Progenitor cell of endocrine pancreas (in vitro differentiated cells): Measurements from ENCODE around the gene PIGBOS1. TPM values are rescaled to one million over a fixed set of nuclear protein-coding genes. Genes with fewer than 3 reads are reported as not detected.

ENCODE experiments used
- DNase-seq: peaks from one replicate; pipeline ENCODE4 v3.0.0; 2021; ENCODE audit warnings: low spot score; ENCODE audit not compliant: unreplicated experiment
- H3K27ac Mint-ChIP-seq: 2 replicates; pipeline ENCODE4 v1.8.0; 2021; ENCODE audit warnings: mild to moderate bottlenecking, moderate library complexity, mixed read lengths
- H3K27me3 Mint-ChIP-seq: 2 replicates; pipeline ENCODE4 v1.8.0; 2021; ENCODE audit warnings: mixed read lengths
- H3K36me3 Mint-ChIP-seq: 2 replicates; pipeline ENCODE4 v1.8.0; 2022; ENCODE audit warnings: mixed read lengths; ENCODE audit not compliant: insufficient read depth
- H3K4me1 Mint-ChIP-seq: 2 replicates; pipeline ENCODE4 v1.8.0; 2021; ENCODE audit warnings: low read depth, mixed read lengths
- H3K4me3 Mint-ChIP-seq: 2 replicates; pipeline ENCODE4 v1.8.0; 2021; ENCODE audit warnings: low read depth, mild to moderate bottlenecking, moderate library complexity, mixed read lengths
- H3K9me3 Mint-ChIP-seq: 2 replicates; pipeline ENCODE4 v1.8.0; 2021; ENCODE audit warnings: low read depth, mixed read lengths
- total RNA-seq: library from RNA; stranded (reverse); gene quantifications from 2 replicates; pipeline ENCODE4 v1.2.1, GENCODE V29; 2021
- TF ChIP-seq, protein P1 (sequence below): fragments of 200-600 bp; sonication (generic); IDR thresholded peaks from one replicate; pipeline ENCODE4 v1.5.0; 2021; ENCODE audit warnings: antibody characterized with exemption, mild to moderate bottlenecking; ENCODE audit not compliant: unreplicated experiment

Gene PIGBOS1
- total RNA-seq, 1 donor from 2014 or later: 13.6 TPM

- no peak for DNase-seq
- no peak overlapping the region for H3K4me3 Mint-ChIP-seq
- H3K36me3 Mint-ChIP-seq: no peaks in the 10 kb centered on the region
- no peaks in the 10 kb centered on the region for H3K9me3 Mint-ChIP-seq
- TF ChIP-seq, protein P1, sequence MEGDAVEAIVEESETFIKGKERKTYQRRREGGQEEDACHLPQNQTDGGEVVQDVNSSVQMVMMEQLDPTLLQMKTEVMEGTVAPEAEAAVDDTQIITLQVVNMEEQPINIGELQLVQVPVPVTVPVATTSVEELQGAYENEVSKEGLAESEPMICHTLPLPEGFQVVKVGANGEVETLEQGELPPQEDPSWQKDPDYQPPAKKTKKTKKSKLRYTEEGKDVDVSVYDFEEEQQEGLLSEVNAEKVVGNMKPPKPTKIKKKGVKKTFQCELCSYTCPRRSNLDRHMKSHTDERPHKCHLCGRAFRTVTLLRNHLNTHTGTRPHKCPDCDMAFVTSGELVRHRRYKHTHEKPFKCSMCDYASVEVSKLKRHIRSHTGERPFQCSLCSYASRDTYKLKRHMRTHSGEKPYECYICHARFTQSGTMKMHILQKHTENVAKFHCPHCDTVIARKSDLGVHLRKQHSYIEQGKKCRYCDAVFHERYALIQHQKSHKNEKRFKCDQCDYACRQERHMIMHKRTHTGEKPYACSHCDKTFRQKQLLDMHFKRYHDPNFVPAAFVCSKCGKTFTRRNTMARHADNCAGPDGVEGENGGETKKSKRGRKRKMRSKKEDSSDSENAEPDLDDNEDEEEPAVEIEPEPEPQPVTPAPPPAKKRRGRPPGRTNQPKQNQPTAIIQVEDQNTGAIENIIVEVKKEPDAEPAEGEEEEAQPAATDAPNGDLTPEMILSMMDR: no peak
- peaks cover 11% of the 10 kb centered on the region for H3K4me1 Mint-ChIP-seq
- no peaks in the 10 kb centered on the region for H3K27me3 Mint-ChIP-seq
- H3K27ac Mint-ChIP-seq: no peak overlapping the region
These were observed 51.3 kb downstream of the PIGBOS1 start for GRCh38 chr15:55267401-55268175.

Other genes with a start within 250 kb of the PIGBOS1 start
- 69.1 and 72.3 TPM in 2 replicates for gene RSL24D1, start 122.2 kb downstream of the PIGBOS1 start, total RNA-seq
- gene RAB27A, start 29.3 kb downstream of the PIGBOS1 start, total RNA-seq: 14.0 and 14.5 TPM in 2 replicates
- 16.2 and 17.6 TPM in 2 replicates for gene PIGB, start 99 bp upstream of the PIGBOS1 start, total RNA-seq
- 24.3 and 31.2 TPM in 2 replicates for gene CCPG1, start 89.2 kb upstream of the PIGBOS1 start, total RNA-seq
- 4.7 and 5.8 TPM in 2 replicates for gene PIERCE2, start 89.4 kb upstream of the PIGBOS1 start, total RNA-seq
- 9.3 and 10.6 TPM in 2 replicates for gene DNAAF4, start 189.1 kb upstream of the PIGBOS1 start, total RNA-seq